NOMO-1 treated with DMSO at 0.1 percent for 48 hours (cell line): ENCODE measurements around the gene BCAS3.
"Not testable (repeated sequence)": the region's sequence is repeated elsewhere in the genome, so short reads cannot be mapped to it uniquely, and the experiment has no call there.

Experiments
- DNase-seq: peaks from one replicate; lab custom pipeline; 2025; ENCODE audit not compliant: unreplicated experiment; lab: John Stamatoyannopoulos, UW

The BCAS3 gene

DNA sequence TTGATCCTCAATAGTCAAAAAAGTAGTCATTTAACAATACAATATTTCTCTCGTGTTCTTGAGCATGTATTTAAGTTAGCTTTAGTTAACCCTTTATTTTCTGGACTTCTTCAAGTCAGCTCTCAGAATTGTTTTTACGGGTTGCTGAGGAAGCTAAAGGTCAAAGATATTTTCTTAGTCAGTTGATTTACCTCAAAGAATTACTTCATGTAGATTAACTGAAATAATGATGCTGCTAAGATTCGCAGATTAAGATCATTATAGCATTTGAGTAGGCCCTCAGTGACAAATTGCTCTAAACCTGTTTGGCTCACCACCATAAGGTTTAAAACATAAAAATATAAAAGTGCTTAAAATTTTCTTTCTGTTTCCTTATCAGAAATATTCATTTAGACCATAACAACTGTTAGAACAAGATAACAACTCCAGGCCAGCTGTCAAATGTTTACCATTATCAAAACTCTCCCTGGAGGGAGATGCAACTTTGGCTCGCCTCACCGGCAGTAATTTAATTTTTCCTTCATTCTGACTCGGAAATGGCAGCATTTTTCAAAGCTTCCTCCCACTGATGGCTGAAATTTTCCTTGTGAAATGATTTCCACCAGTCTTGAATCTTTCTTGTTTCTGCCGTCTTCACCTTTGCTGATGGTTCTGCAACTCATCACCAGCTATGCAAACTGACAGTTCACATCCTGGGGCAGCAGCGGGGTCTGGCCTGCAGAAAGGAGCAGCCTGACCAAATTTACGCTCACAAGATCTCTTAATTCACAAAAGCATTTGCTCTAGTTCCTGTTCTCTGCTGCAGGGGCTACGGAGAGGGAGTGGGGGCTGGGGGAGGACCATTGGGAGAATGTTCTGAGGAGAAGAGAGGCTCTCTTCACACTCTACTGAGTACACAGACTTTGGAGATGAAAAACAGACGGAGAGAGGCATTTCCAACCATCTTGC is 467.2 kb downstream of the BCAS3 start:
- no peak for DNase-seq

DNA sequence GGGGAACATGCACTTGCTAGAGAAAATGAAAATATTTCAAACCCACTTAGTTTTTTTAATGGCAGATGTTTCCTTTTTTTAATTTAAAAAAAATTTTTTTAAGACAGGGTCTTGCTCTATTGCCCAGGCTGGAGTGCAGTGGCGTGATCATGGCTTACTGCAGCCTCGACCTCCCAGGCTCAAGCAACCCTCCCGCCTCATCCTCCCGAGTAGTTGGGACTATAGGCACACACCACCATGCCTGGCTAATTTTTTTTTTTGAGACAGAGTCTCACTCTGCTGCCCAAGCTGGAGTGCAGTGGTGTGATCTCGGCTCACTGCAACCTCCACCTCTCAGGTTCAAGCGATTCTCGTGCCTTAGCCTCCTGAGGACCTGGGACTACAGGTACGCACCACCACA is 469.2 kb downstream of the BCAS3 start:
- DNase-seq: not testable (repeated sequence)

DNA sequence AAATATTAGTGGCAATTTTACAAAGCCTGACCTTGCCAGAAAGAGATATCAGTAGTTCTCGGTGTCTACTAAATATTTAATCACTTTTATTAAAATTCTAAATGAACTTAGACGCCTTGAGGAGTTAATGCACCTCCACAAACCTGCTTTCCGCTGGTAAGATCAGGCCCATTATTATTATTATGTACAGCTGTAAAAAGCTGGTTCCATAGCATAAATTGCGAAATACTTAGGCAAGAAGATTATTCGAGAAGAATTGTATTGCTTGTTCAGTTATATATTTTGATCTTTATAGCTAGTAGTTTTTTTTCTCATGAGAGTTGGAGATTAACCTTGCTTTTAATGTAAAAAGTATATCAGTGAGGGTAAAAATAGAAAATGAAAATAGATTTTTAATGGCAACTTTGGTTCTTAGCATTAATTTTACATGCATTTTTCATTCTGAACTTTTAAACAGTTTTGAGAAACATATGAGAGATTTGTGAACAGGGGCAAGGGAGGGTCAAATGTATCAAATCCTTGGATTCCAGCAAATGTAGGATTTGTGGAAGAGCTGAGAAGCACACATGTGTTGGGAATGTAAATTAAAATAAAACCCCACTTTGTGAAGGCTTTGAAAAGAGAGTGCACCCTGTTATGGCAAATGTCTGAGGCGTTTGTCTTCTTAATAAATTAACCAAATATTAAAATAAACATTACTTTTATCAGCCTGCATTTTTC is 471.6 kb downstream of the BCAS3 start:
- no peak for DNase-seq

DNA sequence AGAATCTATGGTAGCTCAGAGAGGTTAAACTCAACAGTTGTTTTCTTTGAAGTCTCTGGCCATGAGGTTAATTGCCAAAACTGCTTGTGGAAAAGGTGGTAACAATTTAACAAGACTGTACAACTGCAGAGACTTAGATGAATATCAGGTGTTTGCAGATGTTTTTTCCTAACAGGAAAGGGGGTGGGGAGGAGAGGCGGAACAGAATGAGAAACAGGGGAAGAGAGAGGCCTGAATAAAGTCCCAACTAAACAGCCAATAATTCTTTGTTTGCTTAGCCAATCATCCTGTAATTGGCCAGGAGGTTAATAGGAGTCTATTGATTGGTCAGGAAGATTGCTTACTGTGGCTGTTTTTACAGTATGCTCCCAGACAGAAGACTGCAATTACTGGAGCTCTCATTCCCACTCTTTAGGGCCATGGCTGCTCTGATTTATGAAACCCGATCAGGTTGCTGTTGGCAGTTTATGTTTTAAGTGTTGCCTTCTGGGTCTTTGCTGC is 472.3 kb downstream of the BCAS3 start:
- DNase-seq: no peak

DNA sequence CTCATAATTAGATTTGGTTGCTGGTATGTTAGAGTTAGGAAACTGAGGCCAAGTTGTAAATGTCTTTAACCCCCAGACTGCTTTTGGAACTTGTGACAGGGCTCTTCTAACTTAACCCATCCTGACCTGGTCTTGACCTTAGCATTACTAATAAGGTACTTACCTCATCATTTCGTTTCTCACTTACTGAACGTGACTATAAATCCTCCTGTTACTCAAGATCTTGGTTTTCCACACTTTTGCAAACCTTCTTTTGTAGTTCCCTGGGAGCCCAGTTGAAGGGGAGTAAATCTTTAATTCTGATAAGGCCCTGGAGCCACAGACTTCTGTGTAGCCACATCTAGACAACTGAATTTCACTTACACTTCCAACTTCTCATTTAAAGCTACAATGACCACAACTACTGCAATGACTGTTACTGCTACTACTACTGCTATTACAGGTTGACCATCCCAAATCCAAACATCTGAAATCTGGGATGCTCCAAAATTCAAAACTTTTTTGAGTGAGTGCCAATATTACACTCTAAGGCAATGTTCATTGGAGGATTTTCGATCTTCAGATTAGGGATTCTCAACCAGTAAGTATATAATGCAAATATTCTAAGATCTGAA is 473.1 kb downstream of the BCAS3 start:
- no peak for DNase-seq

DNA sequence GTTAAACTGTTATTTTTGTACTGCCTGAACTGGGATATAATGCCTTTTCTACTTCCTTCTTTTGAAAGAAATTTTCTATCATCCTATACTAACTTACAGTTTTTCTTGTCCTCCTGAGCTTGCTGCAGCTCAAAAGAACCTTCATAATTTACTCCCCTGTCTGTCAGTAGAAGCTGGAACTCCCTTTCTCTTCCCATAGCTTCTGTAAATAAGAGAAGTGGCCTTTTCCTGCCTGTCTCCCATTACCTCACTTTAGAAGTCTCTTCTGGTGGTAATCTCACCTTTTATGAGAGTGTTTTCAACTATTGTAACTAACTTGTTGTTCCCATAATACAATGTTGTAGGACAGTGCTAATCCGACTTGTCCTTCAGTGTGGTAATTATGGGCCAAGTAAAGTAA is 475.2 kb downstream of the BCAS3 start:
- no peak for DNase-seq

DNA sequence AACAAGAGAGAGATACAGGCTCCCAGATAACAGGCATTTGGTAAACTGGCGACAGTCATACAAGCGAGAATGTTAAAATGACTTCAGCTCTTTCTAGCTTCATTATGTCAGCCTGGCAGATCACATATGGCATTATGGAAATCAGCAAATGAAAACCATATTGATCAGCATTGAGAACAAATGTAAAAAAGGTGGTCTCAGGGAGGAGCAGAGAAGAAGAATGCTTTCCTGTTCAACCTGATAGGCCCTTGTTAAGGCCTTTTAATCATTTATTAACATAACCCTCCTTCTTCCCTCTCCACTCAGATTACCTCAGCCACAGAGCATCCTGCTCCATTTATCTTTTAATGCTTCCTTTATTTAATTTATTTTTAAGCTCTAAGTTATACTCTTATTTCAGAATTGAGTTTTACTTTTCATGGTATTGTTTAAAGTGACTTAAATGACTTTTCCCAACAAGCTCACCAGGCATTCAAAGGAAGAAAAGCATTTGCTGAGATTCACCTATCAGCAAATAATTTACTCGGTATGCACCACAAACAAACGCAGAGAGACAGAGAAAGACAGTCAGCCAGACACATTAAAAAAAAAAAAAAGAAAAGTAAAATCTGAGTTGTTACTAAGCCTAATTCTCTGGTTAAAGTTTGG is 478.1 kb downstream of the BCAS3 start:
- no peak for DNase-seq

DNA sequence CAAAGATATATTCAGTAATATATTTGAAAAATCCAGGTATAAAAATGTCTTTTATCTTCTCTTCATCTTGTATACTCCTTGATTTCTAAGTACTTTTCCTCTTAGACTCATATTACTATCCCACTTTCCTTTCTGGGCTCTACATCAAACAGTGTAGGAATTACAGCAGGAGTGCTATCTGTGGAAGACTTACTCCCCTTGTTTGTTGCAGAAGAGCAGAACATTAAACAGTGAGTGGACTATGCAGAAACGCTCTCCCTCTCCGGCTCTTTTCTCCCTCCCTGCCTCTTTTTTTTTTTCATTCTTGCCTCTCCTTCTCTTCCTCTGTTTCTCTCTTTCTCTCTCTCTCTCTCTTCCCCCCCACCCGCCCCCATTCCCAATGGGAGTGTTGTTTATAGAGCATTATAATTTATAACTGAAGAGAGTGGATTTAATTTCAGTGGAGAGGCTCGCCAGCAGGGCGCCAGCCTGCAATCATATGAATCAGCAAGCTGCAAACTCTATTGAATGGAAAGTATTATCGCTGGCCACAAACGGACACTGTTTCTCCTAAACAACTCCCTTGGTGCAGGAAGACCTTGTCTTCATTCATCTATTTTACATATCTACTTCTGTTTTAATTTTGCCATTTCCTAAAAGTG is 479.7 kb downstream of the BCAS3 start:
- peak; percentile 28 for DNase-seq

DNA sequence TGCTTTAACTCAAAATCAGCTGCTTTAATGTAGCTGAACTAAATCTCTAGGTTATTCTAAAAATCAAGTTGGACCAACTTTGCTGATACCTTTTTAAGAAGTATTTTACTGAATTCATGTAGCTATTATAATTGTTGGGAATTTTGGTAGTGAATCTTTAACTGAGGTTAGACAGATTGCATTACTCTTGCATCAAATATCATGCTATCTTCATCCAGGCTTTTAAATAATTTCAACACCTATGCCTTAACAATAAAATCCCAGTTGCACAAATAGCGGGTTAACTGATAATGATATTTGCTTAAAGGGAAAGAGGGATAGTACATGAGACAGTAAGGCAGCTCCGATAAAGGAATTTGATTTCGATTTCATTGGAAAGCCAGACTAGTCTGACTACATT is 480.7 kb downstream of the BCAS3 start:
- DNase-seq: no peak

DNA sequence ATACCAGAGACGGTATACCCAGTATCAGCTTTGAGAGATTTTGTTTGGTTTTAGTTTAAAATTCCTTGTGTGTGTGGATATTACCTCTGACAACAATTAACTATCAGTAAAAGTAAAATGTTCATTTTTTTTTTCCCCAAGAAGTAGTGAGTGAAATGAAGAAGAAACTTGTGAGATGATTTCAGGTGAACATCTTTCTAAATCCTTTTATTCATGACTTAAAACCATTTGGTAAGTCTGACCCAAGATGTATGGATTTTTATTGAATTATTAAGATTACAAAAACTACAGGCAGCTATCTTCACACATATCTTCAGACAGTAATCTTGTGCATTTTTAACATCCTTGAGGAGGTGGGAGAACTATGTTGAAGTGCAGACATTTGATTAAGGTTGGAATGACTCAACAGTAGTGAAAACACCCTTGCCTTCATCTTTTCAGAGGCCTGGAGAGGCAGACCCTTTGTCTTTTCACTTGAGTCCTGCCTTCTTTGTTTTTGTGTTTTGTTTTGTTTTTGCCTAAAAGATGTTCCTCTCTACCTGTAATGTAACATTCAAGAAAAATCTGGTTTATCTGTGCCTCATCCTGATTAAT is 481.7 kb downstream of the BCAS3 start:
- DNase-seq: peak; percentile 18

DNA sequence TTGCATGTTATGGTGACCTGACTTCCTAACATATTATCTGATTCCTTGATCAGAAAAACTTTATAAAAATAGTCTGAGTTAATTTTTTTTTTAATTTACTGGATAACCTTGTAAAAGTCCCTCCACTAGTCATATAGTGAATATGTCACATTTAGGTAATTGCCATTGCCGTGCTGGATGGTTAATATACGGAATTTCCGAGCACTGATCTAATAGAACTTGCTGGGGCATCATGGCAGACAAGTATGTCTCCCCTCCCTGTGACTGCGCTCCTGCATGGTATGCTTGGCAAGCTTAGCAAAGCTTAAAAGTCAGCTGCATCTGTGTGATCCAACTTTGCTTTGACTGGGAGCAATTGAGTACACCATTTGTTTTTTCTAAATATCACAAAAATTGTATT is 482.6 kb downstream of the BCAS3 start:
- no peak for DNase-seq

DNA sequence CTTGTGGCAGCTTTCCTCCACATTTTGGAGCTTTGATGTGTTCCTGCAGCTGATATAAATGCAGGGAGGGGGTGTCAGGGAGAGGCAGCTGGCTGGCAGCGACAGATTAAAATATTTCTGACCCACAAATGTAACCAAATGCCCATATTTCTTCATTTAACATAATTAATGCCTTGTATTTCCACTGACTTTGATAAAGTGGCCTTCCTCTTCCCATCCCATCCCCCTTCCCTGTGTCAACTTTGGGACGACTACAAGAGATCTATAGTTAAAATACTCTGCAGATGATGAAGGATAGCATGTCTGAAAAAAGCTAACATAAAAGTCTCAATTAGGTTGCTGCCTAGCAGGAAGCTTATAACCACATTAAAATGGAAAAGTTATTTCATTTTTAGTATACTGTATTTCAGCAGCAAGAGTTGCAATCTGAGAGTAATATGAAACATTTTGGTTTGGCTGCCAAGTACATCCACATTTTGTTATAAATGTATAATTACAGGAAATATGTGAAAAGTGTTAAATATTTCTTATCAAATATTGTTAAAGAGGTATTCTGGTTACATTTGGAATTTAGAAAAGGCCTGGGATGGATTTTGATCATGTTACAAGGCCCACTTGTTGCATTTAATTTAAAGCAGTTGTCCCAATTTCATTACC is 483.3 kb downstream of the BCAS3 start:
- DNase-seq: no peak

DNA sequence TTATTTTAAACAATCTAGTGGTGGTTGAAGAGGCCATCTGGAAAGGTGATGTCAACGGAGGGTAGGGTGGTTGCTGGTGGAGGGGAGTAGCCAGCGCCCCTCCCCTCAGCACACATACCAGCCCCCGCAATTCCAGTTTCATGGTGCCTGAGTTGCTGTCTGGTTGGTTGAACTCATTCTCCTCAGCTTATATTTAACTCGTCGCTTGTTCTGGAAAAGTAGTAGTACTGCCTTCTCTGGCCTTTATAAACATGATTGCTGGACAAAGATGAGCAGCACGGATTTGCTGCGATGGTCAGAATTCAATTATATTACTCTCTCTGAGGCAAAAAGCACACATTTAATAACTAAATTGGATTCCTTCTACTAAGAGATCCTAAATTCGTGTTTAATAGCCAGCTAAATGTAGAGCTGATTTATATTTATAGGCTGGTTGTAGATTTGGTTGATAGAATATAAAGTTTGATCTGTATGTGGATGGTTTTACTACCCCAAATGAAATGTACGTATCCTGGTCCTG is 484.0 kb downstream of the BCAS3 start:
- no peak for DNase-seq

DNA sequence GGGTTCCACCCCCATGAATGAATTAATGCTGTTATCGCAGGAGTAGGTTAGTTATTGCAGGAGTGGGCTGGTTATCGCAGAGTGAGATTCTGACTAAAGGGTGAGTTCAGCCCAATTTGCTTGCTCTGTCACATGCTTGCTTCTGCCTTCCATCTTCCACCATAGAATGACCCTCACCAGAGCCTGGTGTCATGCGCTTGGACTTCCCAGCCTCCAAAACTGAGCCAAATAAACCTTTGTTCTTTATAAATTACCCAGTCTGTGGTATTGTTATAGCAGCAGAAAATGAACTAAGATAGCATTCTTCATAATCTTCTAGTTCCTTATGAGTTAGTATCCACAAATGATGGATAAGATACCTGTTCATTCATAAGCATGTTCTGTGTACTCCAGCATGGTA is 486.9 kb downstream of the BCAS3 start:
- no peak for DNase-seq

DNA sequence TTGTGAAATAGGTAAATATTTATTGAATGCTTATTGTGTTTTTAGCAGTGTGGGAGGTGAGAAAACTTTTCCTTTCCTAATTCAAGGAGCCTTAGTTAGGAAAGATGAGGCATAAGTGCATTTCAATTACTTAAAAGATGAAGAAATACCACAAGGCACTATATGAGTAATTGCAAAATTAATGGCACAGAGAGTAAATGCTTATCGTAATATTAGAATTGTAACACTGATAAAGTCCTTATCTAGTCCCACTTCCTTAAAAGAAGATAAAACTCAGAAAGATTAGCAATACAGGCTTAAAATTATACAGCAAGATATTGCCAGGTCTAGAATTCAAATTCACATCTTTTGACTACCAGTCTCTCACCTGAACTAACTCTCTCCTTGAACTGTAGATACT is 489.4 kb downstream of the BCAS3 start:
- no peak for DNase-seq

DNA sequence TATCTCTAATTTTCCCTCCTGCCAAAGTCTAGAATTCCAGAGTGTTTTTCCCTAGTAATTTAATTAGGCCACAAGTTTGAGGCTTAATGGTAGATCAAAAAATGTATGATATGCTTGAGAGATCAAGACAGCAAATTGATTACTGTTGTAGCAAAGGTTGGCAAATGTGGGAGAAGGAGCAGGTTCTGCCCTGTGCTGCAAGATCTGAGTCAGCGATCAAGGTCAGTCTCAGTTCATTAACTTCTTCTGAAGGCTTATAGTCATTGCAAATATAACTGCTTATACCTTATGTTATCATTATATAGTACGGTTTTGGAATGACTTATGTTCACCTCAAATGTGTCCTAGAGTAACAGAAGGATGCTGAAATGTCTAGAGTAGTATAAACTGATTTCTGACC is 490.9 kb downstream of the BCAS3 start:
- DNase-seq: no peak

DNA sequence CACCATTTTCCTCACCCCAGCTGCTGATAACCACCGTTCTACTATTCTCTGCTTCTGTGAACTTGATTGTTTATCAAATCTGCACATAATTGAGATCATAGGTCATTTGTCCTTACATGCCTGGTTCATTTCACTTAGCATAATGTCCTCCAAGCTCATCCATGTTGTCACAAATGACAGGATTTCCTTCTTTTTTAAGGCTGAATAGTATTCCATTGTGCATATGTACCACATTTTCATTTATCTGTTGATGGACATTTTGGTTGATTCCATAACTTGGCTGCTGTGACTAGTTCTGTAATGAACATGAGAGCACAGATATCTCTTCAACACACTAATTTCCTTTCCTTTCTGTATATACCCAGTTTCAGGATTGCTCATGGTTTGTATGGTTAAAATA is 496.7 kb downstream of the BCAS3 start:
- no peak for DNase-seq

DNA sequence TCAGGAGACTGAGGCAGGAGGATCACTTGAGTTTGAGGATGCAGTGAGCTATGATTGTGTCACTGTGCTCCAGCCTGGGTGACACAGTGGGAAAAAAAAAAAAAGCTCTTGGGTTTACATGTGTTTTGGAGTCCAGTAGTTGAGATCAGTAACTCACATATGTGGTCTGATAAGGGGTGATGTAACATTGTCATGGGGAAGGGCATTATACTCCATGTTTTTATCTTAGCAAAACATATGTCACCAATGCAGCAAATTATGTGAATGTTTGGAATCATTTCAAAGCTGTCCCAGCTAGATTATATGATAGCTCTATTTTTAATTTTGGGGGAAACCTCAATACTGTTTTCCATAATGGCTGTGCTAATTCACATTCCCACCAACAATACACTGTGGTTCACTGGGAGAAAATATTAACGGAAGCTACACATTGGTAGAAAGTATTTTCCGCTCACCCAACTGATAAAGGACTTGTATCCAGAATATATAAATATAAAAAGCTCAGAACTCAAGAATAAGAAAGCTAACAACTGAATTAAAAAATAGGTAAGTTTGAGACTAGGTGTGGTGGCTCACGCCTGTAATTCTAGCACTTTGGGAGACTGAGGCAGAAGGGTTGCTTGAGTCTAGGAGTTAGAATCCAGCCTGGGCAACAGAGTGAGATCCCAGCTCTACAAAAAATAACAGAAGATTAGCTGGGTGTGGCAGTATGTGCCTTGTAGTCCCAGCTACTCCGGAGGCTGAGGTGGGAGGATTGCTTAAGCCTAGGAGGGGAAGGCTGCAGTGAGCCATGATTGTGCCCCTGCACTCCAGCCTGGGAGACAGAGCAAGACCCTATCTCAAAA is 497.9 kb downstream of the BCAS3 start:
- DNase-seq: no peak

DNA sequence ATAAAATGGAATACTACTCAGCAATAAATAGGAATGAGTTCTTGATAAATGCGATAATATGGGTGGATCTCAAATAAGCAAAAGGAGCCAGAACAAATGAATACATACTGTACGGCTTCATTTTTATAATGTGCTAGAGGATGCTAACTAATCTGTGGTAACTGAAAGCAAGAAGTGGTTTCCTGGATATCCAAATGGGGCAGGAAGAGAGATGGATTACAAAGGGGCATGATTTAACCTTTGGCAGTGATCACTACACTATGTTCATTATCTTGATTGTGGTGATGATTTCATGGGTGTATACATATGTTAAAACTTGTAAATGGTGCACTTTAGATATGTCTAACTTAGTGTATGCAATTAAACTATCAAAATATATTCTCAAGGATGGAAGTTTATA is 499.7 kb downstream of the BCAS3 start:
- DNase-seq: no peak
